K562 (cell line): ENCODE results near the gene RBM20. TPM values are rescaled to one million over a fixed set of nuclear protein-coding genes. Genes with fewer than 3 reads are reported as not detected.
A peak's percentile ranks its signal among the peaks of the same experiment; 100 is the strongest.

ENCODE experiments used
- ELF2 ChIP-seq: fragments of 250-450 bp; sonication (Bioruptor Pico); IDR thresholded peaks from 2 replicates; pipeline ENCODE4 v1.5.0; 2021; ENCODE audit warnings: mild to moderate bottlenecking
- HDAC2 ChIP-seq: fragments of 450-650 bp; IDR thresholded peaks from 2 replicates; pipeline ENCODE4 v1.6.1; 2016; ENCODE audit warnings: mild to moderate bottlenecking
- JUND ChIP-seq, 2 experiments: IDR thresholded peaks; 2 replicates in 1 of 2; 3 replicates in 1 of 2; pipeline ENCODE4 v1.6.1; 2011; ENCODE audit warnings: borderline replicate concordance in 2 of 2, low read depth in 2 of 2, low read length in 2 of 2, improper control_type of control experiment in 1 of 2, missing biosample characterization in 1 of 2, missing genetic modification characterization in 1 of 2, missing genetic modification reagents in 1 of 2
- KAT8 ChIP-seq: fragments of 450-650 bp; IDR thresholded peaks from 2 replicates; pipeline ENCODE4 v1.6.1; 2016; ENCODE audit warnings: low read depth, mild to moderate bottlenecking
- MECOM ChIP-seq: fragments of 250-450 bp; sonication (Bioruptor Pico); IDR thresholded peaks from 2 replicates; pipeline ENCODE4 v1.8.0; 2022; ENCODE audit warnings: inconsistent platforms
- MYC ChIP-seq, 2 experiments: fragments of 250-450 bp in 1 of 2; sonication (Bioruptor Pico) in 1 of 2; IDR thresholded peaks; 2 replicates each; pipeline versions ENCODE4 v1.5.1 to v1.6.1; 2012 to 2021; ENCODE audit warnings: low read depth in 2 of 2, borderline replicate concordance in 1 of 2, improper control_type of control experiment in 1 of 2, low read length in 1 of 2, mild to moderate bottlenecking in 1 of 2, moderate library complexity in 1 of 2
- MYNN ChIP-seq, 2 experiments: sonication (generic); formaldehyde crosslinking in 1 of 2; IDR thresholded peaks; 2 replicates each; pipeline versions ENCODE4 v1.5.0 to v1.6.1; 2016 to 2020; ENCODE audit warnings: antibody characterized with exemption in 1 of 2, missing genetic modification reagents in 1 of 2
- PCBP1 ChIP-seq: fragments of 200-400 bp; formaldehyde crosslinking; IDR thresholded peaks from 2 replicates; pipeline ENCODE4 v1.6.1; 2018; ENCODE audit warnings: mild to moderate bottlenecking, low read depth, low read length; ENCODE audit not compliant: poor library complexity, severe bottlenecking
- POLR2B ChIP-seq: fragments of 450-650 bp; IDR thresholded peaks from 2 replicates; pipeline ENCODE4 v1.6.1; 2018; ENCODE audit warnings: low read depth; ENCODE audit not compliant: partially characterized antibody
- SRF ChIP-seq, 2 experiments: fragments of 250-450, 450-650 bp in 1 of 2; sonication (Bioruptor Pico) in 1 of 2; sonication (generic) in 1 of 2; formaldehyde crosslinking; IDR thresholded peaks; 2 replicates each; pipeline versions ENCODE4 v1.5.0 to v1.5.1; 2020 to 2022; ENCODE audit warnings: mild to moderate bottlenecking in 1 of 2, missing genetic modification reagents in 1 of 2
- TFAM ChIP-seq: fragments of 250-450 bp; sonication (Bioruptor Pico); conservative IDR thresholded peaks from 2 replicates; pipeline ENCODE4 v1.5.0; 2021; ENCODE audit warnings: mild to moderate bottlenecking, moderate library complexity
- YY1 ChIP-seq, 3 experiments: IDR thresholded peaks; 2 replicates each; pipeline ENCODE4 v1.6.1; 2011; ENCODE audit warnings: low read length in 2 of 3, mild to moderate bottlenecking in 2 of 3, moderate library complexity in 2 of 3, borderline replicate concordance in 1 of 3, control low read depth in 1 of 3, low read depth in 1 of 3; ENCODE audit not compliant: insufficient read depth in 3 of 3, insufficient replicate concordance in 2 of 3, control insufficient read depth in 1 of 3, insufficient read length in 1 of 3; ENCODE audit errors: extremely low read depth in 1 of 3
- ZNF318 ChIP-seq, 2 experiments: fragments of 450-650 bp; IDR thresholded peaks; 2 replicates each; pipeline ENCODE4 v1.6.1; 2016; ENCODE audit warnings: mild to moderate bottlenecking in 2 of 2, borderline replicate concordance in 1 of 2, low read depth in 1 of 2, moderate library complexity in 1 of 2
- ZNF445 ChIP-seq: fragments of 250-450 bp; sonication (Bioruptor Pico); IDR thresholded peaks from 2 replicates; pipeline ENCODE4 v1.4.0; 2020; ENCODE audit warnings: low read depth, mild to moderate bottlenecking, moderate library complexity
- polyA plus RNA-seq, 8 experiments: library from polyadenylated mRNA; depleted of rRNA in 4 of 8; stranded (reverse) in 5 of 8; unstranded in 3 of 8; fragments of >200 nt; fragmentation: Nextera tagmentation in 2 of 8; fragmentation: Illumina TruSeq in 1 of 8; extraction: Ambion mirVana in 2 of 8; extraction: Trizol in 1 of 8; gene quantifications; 2 replicates each; pipeline versions ENCODE4 v1.2.1 to v1.2.3, GENCODE V29; 2011 to 2014; ENCODE audit warnings: inconsistent platforms in 1 of 8, missing spikeins in 1 of 8
- total RNA-seq, 7 experiments: library from RNA; depleted of rRNA in 6 of 7; stranded (reverse); fragments of >200 nt in 6 of 7; fragmentation: Illumina TruSeq in 2 of 7; extraction: Trizol in 2 of 7; gene quantifications; 2 replicates each; pipeline versions ENCODE4 v1.2.1 to v1.2.3, GENCODE V29; 2011 to 2021; ENCODE audit warnings: low replicate concordance in 1 of 7
- TF ChIP-seq, protein P1 (sequence below): sonication (generic); formaldehyde crosslinking; IDR thresholded peaks from 2 replicates; pipeline ENCODE4 v1.4.0; 2020; ENCODE audit warnings: mild to moderate bottlenecking, missing genetic modification reagents

The RBM20 gene
- total and polyA plus RNA-seq, 9 of the 15 experiments (the other 6 are each of a cell fraction or from before 2014, with no cell fraction given): 0.63 to 5.7 (median 3.2) TPM

DNA sequence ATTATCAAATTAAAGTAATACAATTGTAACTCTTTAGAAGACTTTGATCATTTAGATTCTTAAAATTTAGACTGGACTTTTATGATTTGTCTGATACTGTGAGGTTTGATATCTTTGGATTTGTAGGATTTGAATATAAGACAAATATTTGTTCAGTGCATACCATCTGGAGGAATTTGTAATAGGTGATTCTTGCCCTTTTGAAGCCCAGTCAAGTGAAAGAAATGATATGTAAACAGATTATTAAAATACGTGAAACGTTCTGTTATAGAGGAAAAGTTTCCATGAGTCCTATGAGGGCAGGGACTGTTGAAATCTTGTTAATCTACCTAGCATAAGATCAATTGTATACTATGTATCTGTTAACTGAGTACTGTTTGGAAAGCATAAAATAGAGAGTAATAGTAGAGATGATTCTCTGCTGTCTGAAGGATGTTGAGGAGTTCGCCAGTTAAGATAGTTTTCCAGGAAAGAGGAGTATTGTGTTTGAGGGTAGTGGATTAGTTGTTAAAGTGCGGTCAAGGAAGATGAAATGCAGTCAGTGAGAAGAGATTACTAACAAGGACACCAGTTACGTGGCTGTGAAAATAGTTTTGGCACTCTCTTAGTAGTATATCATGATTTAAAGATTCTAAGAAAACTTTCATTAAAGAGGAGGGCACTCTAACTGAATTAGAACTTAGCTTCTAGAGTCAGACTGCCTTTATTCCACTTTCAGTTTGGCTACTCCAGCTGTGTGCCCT is 242.0 kb downstream of the RBM20 start (continued):
- TF ChIP-seq MECOM (CRISPR knock-in tag) (peak; percentile 80; the same call in 1 of the 2 replicates), KAT8 (no peak), ZNF445 (CRISPR knock-in tag) (no peak), SRF (CRISPR knock-in tag; IDR thresholded peaks at IDR 0.05) (no peak), POLR2B (no peak), TFAM (CRISPR knock-in tag) (no peak), ZNF318 (IDR thresholded peaks at IDR 0.05; ENCODE audit: borderline replicate concordance in 1 of 2, low read depth in 1 of 2) (no peak), HDAC2 (no peak), MYC (IDR thresholded peaks at IDR 0.05; ENCODE audit: low read depth, low read length) (no peak), MYC (CRISPR knock-in tag; IDR thresholded peaks at IDR 0.05; ENCODE audit: borderline replicate concordance, low read depth) (no peak), JUND (IDR thresholded peaks at IDR 0.05; ENCODE audit: borderline replicate concordance, low read depth, low read length) (0 out of 2 replicates have a peak, but pooled peaks have one; percentile 22), JUND (tag; IDR thresholded peaks at IDR 0.05; ENCODE audit: borderline replicate concordance, low read depth, low read length) (no peak; the same call in 2 of the 3 replicates), YY1 (IDR thresholded peaks at IDR 0.05; ENCODE audit: borderline replicate concordance in 1 of 3, control insufficient read depth in 1 of 3, extremely low read depth in 1 of 3, insufficient read depth in 3 of 3, insufficient read length in 1 of 3, insufficient replicate concordance in 2 of 3, low read depth in 1 of 3, low read length in 2 of 3) (no peak), PCBP1 (no peak), ELF2 (CRISPR knock-in tag) (no peak), MYNN (IDR thresholded peaks at IDR 0.05) (no peak), MYNN (CRISPR knock-in tag; IDR thresholded peaks at IDR 0.05) (no peak)
- TF ChIP-seq, protein P1, sequence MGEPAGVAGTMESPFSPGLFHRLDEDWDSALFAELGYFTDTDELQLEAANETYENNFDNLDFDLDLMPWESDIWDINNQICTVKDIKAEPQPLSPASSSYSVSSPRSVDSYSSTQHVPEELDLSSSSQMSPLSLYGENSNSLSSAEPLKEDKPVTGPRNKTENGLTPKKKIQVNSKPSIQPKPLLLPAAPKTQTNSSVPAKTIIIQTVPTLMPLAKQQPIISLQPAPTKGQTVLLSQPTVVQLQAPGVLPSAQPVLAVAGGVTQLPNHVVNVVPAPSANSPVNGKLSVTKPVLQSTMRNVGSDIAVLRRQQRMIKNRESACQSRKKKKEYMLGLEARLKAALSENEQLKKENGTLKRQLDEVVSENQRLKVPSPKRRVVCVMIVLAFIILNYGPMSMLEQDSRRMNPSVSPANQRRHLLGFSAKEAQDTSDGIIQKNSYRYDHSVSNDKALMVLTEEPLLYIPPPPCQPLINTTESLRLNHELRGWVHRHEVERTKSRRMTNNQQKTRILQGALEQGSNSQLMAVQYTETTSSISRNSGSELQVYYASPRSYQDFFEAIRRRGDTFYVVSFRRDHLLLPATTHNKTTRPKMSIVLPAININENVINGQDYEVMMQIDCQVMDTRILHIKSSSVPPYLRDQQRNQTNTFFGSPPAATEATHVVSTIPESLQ (CRISPR knock-in tag): no peak
